Heart right ventricle (tissue), 16 donors: Measurements from ENCODE around the gene RAD51B. TPM values are rescaled to one million over a fixed set of nuclear protein-coding genes. Genes with fewer than 3 reads are reported as not detected.

Source experiments
- ATAC-seq, 8 donors: fragments of 200-7000 bp; cut with Tn5 transposase; one replicate each; pipeline ENCODE4 v1.9.1; 2020; ENCODE audit warnings: mild to moderate bottlenecking in 8 of 8, moderate library complexity in 8 of 8, moderate number of reproducible peaks in 1 of 8
- DNase-seq, 2 donors: peaks; one replicate each; pipeline ENCODE4 v3.0.0-alpha.2; 2020
- H3K27ac ChIP-seq, 10 donors: fragments of 200-600 bp; sonication (generic) in 2 of 10; one replicate each; pipeline versions ENCODE4 v1.5.0 to v1.8.0; 2020 to 2022; ENCODE audit warnings: mild to moderate bottlenecking in 3 of 10
- H3K27me3 ChIP-seq, 7 donors: fragments of 200-600 bp; one replicate each; pipeline ENCODE4 v1.8.0; 2021 to 2022; ENCODE audit warnings: mild to moderate bottlenecking in 2 of 7
- H3K36me3 ChIP-seq, 9 donors: fragments of 200-600 bp; sonication (generic) in 1 of 9; one replicate each; pipeline versions ENCODE4 v1.5.0 to v1.8.0; 2020 to 2022; ENCODE audit warnings: mild to moderate bottlenecking in 2 of 9
- H3K4me1 ChIP-seq, 9 donors: fragments of 200-600 bp; sonication (generic) in 1 of 9; one replicate each; pipeline versions ENCODE4 v1.5.0 to v1.8.0; 2020 to 2022; ENCODE audit warnings: mild to moderate bottlenecking in 4 of 9
- H3K4me3 ChIP-seq, 10 donors: fragments of 200-600 bp; sonication (generic) in 2 of 10; one replicate each; pipeline versions ENCODE4 v1.5.0 to v1.8.0; 2020 to 2022; ENCODE audit warnings: mild to moderate bottlenecking in 7 of 10, moderate library complexity in 2 of 10
- H3K9me3 ChIP-seq, 11 donors: fragments of 200-600 bp in 10 of 11; sonication (generic) in 2 of 11; one replicate each; pipeline versions ENCODE4 v1.5.0 to v1.8.0; 2013 to 2022; ENCODE audit warnings: mild to moderate bottlenecking in 2 of 11, control low read depth in 1 of 11, moderate library complexity in 1 of 11
- CTCF ChIP-seq, 9 donors: fragments of 200-600 bp; sonication (generic) in 2 of 9; IDR thresholded peaks; one replicate each; pipeline versions ENCODE4 v1.5.0 to v1.8.0; 2021 to 2022; ENCODE audit warnings: antibody characterized with exemption in 9 of 9, mild to moderate bottlenecking in 5 of 9, moderate library complexity in 1 of 9
- WGBS, 2 donors: extraction: QIAGEN DNeasy Blood & Tissue Kit; methylation state at CpG; one replicate each; pipeline ENCODE4 v1.1.7; 2013; ENCODE audit warnings: inconsistent platforms in 1 of 2; 5-methylcytosine and 5-hydroxymethylcytosine counted together
- intact Hi-C, 10 donors: fragments of 100-400 bp; cut with DNase I; formaldehyde crosslinking; loops; one replicate each; pipeline versions ENCODE4 v1.11.1 to v1.14.2; 2022
- polyA plus RNA-seq, 2 donors: library from polyadenylated mRNA; stranded (reverse); fragments of 200-250 nt; gene quantifications; one replicate each; pipeline ENCODE4 v1.2.3, GENCODE V29; 2013
- total RNA-seq, 10 donors: library from RNA; stranded (reverse); fragmentation: NEBNext Ultra II Directional in 3 of 10; extraction: Animal tissue kit (Norgen Biotek cat#: 25700) in 3 of 10; gene quantifications; one replicate each; pipeline versions ENCODE4 v1.2.1 to v1.2.4, GENCODE V29; 2021 to 2023
- donor health status: Arrhythmogenic right ventricular cardiomyopathy.
- donor health status: ischemic (EF 13 %, LVEDD 7.1; RV severe dilation, severe dysfunction).
- donor health status: healthy with polysubstance abuse.
- donor health status: DM: no; HTN: yes; CAD: no.
- donor health status: DM: no; HTN: no; CAD: no.
- donor health status: ischemic (EF 25% LVEDD 6.9; RV normal size, moderate dysfunction).
- donor health status: ischemic (EF 25% LVEDD 5.7; RV mildly dilated, moderate dysfunction).
- donor health status: healthy.
- donor health status: DM: yes; HTN: yes; CAD: no.
- donor health status: Ischemic cardiomyopathy.
- donor health status: ischemic (EF 35%, LVEDD 5.7; RV mildly dilated, moderate dysfunction).
- donor health status: nonischemic (EF 11% LVEDD 7.7; RV severe dilation, severe dysfunction).
- donor health status: DM: yes; HTN: yes; CAD: no.
- donor health status: PGD.
- donor health status: ischemic (EF 29% LVEDD 5.4; RV normal size, mild dysfunction).
- donor health status: nonischemic (EF 23%, LVEDD 6.1; RV moderate dilation, normal function).

The RAD51B gene
- total and polyA plus RNA-seq, 12 donors, result 0.88 to 8.6 (median 3.5) TPM

- no peak for ATAC-seq
- Histone ChIP-seq H3K36me3 (no peaks in the 10 kb centered on the region), H3K4me1 (peaks cover 0 to 36% (median 15%) of the 10 kb centered on the region in 9 donors), H3K27ac (peak overlapping the region in 3 of 10 donors; percentile 49 to 86 (median 52)), H3K27me3 (no peaks in the 10 kb centered on the region), H3K9me3 (no peaks in the 10 kb centered on the region), H3K4me3 (no peak overlapping the region)
- TF ChIP-seq CTCF (IDR thresholded peaks at IDR 0.05), result no peak
- no peak for DNase-seq
- intact Hi-C loops, result no loop called here
Observed at GRCh38 chr14:68475802-68476201, 656.2 kb downstream of the RAD51B start.

- peak overlapping the region in 7 of 10 donors; percentile 9 to 86 (median 49) for H3K27ac ChIP-seq
- DNase-seq (peak; percentile 33 to 51), ATAC-seq (peak; percentile 79 to 97 (median 88))
- no peaks in the 10 kb centered on the region for H3K9me3 ChIP-seq
- no peak for TF ChIP-seq CTCF (IDR thresholded peaks at IDR 0.05)
- 63 to 66% methylated on average over 10 of the region's 10 CpGs for WGBS, 2 donors
- intact Hi-C loops, result no loop called here
- H3K4me1 ChIP-seq, result peaks cover 0 to 30% (median 15%) of the 10 kb centered on the region in 9 donors
- no peaks in the 10 kb centered on the region for H3K36me3 ChIP-seq
- no peaks in the 10 kb centered on the region for H3K27me3 ChIP-seq
- H3K4me3 ChIP-seq, result no peak overlapping the region
Observed at GRCh38 chr14:68476212-68477109, 656.9 kb downstream of the RAD51B start.

GRCh38 chr14:68477110-68477455, 657.5 kb downstream of the RAD51B start:
- H3K27me3 ChIP-seq, result no peaks in the 10 kb centered on the region
- peaks cover 0 to 30% (median 15%) of the 10 kb centered on the region in 9 donors for H3K4me1 ChIP-seq
- H3K9me3 ChIP-seq, result no peaks in the 10 kb centered on the region
- DNase-seq, result no peak
- WGBS, 2 donors, result 97 to 99% methylated on average over 4 of the region's 4 CpGs
- intact Hi-C loops, result no loop called here
- no peak for TF ChIP-seq CTCF (IDR thresholded peaks at IDR 0.05)
- ATAC-seq, result peak in 3 of 8 donors; percentile 7 to 19 (median 15)
- peak overlapping the region in 7 of 10 donors; percentile 9 to 86 (median 49) for H3K27ac ChIP-seq
- H3K36me3 ChIP-seq, result no peaks in the 10 kb centered on the region
- no peak overlapping the region for H3K4me3 ChIP-seq

GRCh38 chr14:68477461-68478085, 658.0 kb downstream of the RAD51B start:
- Histone ChIP-seq H3K27me3 (no peaks in the 10 kb centered on the region), H3K4me3 (no peak overlapping the region), H3K4me1 (peaks cover 0 to 30% (median 15%) of the 10 kb centered on the region in 9 donors), H3K27ac (peak overlapping the region in 1 of 10 donors; percentile 86), H3K36me3 (no peaks in the 10 kb centered on the region), H3K9me3 (no peaks in the 10 kb centered on the region)
- intact Hi-C loops, result no loop called here
- 89 to 94% methylated on average over 8 of the region's 8 CpGs for WGBS, 2 donors
- ATAC-seq (peak in 1 of 8 donors; percentile 6), DNase-seq (no peak)
- no peak for TF ChIP-seq CTCF (IDR thresholded peaks at IDR 0.05)
